Activated gamma-delta T cell treated with anti-CD3 and anti-CD28 coated beads, Interleukin-2, amount 50 U/mL, for 16 hours (primary cell): Measurements from ENCODE around the gene HHIPL1.
"Not testable (repeated sequence)": the region's sequence is repeated elsewhere in the genome, so short reads cannot be mapped to it uniquely, and the experiment has no call there.

Experiments
- DNase-seq: peaks from one replicate; pipeline ENCODE4 v3.0.0-alpha.2; 2020; ENCODE audit warnings: low read depth

HHIPL1 gene

GRCh38 chr14:99660794-99661193 is 15.9 kb downstream of the HHIPL1 start:
- no peak for DNase-seq

DNA sequence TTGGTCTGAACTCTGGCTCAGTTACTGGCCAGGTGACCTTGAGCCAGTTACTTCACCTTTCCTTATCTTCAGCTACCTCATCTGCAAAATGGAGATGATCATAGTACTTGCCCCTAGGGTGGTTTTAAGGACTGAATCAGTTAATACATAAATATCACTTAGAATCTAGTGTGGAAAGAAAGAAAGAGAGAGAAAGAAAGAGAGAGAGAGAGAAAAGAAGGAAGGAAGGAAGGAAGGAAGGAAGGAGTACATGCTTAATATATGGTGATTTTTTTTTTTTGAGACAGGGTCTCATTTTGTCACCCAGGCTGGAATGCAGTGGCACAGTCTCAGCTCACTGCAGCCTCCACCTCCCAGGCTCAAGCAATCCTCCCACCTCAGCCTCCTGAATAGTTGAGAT is 16.3 kb downstream of the HHIPL1 start:
- DNase-seq: not testable (repeated sequence)

DNA sequence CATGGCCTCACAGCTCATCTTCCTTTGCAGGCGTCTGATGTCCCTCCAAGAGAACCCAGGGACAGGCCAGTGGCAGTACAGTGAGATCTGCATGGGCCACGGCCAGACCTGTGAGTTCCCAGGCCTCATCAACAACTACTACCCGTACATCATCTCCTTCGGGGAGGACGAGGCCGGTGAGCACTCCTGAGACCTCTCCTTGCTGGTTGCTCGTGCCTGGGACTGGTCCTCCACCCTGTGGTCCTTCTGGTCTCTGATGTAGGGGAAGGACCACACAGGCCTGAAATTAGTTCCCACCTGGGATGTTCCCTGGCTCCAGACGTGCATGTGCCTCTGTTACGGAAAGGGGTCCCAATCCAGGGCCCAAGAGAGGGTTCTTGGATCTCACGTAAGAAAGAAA is 17.9 kb downstream of the HHIPL1 start:
- DNase-seq: no peak

DNA sequence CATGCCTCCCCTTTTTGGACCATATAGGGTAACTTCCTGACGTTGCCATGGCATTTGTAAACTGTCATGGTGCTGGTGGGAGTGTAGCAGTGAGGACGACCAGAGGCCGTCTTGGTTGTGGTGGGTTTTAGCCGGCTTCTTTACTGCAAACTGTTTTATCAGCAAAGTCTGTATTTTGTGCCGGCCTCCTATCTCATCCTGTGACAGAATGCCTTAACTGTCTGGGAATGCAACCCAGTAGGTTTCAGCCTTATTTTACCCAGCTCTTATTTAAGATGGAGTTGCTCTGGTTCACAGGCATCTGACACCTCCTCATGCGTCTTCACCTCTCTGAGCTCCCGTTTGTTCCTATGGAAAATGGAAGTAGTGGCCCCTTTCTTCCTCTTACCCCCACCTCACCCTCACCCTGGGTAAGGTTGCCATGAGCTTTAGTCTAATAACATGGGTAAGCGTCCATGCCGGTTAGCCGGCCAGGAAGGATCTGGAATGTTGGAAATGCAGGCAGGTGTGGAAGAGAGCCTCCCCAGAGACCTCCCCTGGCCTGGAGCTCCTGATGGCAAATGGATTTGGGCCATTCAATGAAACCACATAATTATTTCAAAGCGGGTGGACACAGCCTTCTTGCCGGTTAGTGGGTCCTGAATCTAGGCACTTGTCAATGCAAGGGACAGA is 18.6 kb downstream of the HHIPL1 start:
- DNase-seq: no peak

DNA sequence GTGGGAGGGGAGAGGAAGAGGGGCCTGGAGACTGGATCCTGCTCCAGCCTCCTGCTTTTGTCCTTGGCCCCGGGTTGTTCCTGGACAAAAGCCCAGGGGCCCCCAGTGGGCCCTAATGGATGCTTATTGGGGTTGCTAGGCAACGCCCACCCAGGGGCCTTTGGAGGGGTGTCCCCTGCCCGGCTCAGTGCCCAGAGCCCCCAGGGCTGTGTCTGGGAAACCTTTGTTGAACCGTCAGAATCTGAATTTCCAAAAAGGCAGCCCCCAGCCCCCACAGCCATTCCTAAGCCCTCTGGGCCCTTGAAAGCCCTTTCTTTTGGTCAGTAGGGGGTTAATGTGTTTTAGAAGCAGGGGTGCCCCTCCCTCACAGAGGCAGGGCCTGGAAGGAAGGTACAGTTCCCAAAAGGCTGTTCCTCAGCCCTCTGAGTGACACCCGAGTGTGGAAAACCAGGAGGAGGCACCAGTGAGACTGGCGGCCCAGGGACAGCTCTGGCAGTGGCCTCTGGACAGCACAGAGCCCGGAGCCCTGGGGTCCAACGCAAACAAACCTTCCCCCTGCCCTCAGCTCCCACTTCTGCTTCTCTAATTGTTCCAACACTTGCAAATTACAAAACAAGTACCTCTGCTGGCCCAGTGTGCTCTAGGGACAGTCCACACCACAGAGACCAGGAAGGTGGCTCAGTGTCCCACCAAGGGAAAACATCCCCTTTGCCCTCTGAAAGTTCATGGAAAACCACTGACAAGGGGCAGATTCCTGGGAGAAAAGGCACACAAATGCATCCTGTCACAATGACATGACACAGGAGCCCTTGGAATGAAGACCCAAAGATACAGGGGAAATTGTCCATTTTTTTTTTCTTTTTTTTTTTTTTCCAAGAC is 19.4 kb downstream of the HHIPL1 start:
- DNase-seq: no peak

- no peak for DNase-seq
Observed at GRCh38 chr14:99664937-99665273, 20.0 kb downstream of the HHIPL1 start.

GRCh38 chr14:99666533-99666932 is 21.6 kb downstream of the HHIPL1 start:
- DNase-seq: no peak

DNA sequence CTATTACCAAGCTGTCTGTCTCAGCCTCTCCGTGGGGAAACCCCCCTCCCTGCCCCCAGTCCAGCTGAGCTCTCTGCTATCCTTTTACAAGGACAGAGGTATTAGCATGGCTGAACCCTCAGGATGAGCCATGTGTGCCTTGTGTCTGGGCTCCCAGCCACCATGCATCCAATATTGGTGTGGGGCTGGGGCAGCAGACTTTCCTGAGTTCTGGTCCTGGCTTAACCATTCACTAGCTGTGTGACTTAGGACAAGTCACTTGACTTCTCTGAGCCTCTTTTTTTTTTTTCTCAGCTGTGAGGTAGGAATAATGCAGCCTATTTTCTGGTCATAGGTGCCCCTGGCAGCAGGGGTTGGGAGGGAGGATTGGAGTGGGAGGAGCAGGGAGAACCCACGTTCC is 22.1 kb downstream of the HHIPL1 start:
- no peak for DNase-seq

- DNase-seq: no peak
Observed at GRCh38 chr14:99667821-99668220, 22.9 kb downstream of the HHIPL1 start.

DNA sequence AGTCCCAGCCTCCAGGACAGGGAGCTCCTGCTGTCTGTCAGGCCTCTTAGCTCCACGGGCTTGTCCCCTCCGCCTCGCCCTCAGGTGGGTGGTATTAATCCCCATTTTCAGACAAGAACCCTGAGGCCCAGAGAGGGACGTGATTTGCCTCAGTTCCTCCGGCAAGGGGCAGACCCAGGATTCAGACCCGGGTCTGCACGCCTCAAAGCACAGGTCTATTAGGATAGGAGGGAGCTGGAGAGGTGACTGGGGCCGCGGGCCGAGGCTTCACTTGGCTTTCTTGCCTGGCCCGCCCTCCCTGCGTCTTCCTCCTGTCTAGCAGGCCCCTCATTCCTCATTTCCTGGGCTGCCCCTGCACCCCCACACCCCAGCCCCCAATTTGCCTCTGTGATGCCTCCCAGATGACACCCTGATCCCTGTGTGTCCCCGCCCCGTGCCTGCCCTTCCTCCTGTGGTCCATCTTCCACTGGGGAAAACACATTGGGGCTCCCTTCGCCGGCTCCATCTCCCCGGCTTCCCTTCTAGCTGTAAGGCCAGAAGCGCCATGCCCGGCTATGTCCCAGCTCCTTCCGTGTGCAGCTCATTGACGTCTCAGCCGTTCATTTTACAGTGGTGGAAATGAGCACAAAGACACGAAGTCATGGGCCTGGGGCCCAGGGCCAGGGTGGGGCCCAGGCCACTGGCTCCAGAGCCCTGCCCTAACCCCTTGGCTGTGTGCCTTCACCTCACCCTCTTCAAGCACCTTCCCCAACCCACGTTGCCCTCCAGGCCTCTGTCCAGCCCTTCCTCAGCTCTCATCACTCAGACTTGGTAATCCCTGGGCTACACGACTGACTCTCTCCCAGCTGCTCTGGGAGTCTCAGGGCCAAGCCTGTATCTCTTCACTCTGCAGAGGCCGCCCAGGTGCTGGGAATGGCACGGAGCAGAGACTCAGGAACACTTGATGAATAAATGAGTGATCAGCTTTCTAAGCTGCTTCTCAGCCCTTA is 23.7 kb downstream of the HHIPL1 start:
- DNase-seq: no peak

DNA sequence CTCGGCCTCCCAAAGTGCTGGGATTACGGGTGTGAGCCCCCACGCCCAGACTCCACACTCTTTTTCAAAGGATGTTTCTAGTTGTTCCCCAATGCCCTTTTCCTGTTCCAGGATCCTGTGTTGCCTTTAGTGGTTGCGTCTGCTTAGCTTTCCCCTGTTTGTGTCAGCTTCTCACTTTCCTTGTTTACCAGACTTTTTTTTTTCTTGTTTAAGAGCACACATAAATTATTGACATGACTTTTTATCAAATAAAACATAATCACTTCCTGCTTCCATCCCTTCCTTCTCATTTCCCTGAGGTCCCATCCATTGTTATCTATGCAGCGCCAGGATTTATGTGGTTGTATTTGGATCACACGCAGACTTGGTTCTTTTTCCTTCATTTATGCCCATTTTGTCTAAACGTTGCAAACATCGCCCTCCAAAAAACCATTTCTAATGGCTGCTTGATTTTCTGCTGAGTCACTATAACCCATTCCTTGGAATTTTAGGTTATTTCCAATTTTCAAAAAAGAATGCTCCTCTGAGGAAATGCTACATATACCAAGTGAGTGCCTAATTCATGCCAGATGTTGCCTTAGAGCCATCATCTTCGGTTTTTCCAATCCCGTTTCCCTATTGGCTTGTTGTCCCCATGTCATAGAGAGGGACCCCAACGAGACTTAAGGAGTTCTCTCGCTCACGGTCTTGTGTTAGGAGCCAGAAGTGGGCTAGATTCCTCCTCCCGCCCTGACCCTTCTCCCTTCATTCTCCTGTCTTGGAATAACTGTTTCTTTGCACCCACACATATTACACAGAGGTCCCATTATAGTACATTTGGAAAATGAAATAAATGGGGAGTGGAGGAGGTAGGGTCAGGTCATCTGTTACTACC is 25.7 kb downstream of the HHIPL1 start:
- no peak for DNase-seq

DNA sequence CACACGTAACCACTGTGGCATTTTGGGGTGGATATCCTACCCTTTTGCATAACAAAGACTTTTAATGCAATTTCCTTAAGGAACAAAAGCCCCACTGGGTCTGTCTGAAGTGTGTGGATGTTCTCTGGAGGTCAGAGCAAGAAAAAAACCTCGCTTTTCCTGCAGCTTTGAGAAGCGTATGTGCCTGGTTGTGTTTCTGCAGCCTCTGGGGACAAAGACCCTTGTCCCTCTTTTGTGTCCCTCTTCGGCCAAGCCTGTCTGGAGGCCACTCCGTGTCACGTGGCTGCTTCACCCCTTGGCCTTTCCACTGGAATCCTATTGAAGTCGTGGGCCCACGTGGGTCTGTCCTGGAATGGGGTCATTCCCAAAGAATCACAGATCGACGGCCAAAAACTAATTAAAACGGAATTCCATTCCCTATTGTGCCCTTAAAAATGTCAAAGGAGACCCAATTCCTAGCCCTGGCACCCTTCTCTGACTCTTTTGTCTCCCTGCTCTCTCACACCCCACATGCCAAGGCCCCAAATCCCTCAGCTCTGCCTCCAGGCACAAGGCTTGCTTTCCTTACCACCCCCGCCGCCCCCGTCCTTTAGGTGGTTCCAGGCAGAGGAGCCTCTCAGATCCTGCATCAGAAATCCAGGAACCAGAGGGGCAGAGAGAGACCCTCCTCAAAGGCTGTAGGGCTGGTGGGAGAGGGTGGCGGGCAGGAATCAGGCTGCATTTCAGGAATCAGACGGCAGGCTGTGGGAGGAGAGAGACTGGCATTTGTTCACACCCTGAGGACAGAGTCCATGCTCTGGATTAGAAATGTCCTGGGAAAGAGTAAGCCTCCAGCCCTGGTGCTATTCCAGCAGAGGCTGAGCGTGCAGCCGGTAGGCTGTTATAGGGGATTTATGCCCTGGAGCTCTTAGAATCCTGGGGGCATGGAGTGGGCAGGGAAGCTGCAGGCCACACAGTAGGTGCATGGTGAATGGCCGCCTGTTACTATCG is 26.6 kb downstream of the HHIPL1 start:
- no peak for DNase-seq

DNA sequence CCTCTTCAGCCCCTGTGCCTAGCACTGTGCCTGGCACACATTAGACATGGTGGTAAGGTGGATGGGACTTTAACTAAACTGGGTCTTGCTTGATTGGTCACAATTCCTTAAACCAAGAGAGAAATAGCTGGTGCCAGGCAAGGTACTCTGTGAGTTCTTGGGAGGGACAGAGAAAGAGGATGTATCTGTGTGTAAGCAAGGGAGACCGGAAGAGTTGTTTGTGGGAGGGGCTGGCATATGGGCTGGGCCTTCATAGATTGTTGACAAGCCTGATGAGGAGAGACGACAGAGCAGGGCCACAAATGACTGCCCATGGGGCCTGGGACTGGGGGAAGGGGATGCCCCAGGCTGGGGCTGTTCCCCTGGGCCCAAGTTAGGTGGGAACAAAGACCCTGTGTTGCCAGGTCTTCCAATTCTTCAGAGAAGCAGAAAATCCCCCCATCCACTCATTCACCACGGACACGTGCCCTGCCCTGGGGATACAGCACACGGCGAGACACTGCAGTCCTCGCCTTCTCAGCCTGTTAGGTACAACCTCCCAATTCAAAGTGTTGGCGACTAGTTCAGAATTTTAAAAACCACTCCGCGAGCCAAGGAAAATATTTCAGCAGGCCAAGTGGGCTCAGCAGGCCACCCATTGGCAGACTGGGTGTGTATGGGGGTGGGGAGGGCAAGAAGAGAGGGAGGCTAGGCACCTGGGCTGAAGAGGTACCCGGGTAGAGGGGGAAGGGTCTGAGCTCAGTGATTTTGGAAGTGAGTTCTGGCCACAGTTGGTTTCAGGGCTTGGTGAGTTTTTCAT is 27.8 kb downstream of the HHIPL1 start:
- DNase-seq: no peak

DNA sequence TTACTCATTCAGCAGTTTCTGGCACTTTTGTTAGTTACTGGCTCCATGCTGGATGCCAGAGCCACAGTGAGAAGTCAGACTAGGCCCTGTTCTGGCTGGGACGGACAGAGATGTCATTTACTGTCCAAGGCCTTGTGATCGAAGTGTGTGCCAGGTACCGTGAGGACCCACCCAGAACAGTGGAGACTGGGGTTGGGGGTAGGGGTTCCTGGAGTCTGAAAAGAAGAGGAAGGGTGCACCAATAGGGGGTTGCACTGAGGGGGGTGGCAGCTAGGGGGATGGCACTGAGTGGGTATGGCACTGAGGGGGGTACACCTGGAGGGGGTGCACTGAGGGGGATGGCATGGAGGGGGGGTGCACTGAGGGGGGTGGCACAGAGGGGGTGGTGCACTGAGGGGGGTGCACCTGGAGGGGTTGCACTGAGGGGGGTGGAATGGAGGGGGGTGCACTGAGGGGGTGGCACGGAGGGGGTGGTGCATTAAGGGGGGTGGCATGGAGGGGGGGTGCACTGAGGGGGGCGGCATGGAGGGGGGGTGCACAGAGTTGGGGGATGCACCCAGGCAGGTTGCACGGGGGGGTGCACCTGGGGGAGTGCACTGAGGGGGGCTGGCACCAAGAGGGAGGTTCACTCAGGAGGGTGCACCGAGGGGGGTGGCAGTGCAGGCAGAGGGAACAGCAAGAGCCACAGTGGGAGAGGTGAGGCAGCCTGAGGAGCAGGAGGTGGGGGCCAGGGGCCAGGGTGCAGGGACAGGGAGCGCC is 28.6 kb downstream of the HHIPL1 start:
- no peak for DNase-seq

DNA sequence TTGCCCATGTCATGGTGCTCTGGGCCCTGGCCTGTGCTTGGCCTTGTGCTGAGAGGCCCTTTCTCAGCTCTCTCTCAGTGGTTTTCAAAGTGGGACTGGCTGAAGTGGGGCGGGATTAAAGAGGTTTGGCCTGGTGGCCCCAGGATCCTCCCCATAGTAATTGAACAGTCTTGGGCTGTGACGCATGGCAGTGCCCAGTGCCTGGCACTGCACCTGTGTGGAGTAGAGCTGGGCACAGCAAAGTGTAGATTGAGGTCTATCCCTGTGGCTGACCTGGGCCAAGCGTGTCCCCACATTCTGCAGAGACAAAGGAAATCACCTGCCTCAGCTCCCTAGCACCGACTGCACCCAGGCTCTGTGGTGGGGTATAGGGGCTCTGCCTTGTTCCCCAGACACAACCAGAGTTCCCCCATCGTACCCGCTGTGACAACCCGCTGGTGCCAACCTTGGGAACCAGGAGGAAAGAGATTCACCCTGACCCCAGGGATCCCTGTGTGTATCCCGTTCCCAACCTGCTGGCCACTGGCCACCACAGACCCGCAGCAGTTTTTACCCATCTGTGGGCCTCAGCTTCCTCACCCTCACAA is 29.2 kb downstream of the HHIPL1 start:
- no peak for DNase-seq

GRCh38 chr14:99674776-99675381 is 29.9 kb downstream of the HHIPL1 start:
- DNase-seq: no peak

DNA sequence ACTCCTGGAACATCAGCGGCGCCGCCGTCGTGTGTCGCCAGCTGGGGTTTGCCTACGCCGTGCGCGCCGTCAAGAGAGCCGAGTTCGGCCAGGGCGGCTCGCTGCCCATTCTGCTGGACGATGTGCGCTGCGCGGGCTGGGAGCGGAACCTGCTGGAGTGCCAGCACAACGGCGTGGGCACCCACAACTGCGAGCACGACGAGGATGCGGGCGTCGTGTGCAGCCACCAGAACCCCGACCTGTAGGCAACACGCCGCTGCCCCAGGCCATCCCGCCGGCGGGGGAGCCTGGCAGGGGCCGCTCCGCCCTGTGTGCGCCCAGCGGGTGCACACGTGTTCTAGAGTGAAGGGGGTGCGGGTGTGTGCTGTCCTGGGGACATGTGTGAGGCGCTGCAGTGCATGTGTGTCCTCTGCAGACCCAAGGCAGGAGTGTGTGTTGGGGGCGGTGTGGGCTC is 30.5 kb downstream of the HHIPL1 start:
- no peak for DNase-seq

DNA sequence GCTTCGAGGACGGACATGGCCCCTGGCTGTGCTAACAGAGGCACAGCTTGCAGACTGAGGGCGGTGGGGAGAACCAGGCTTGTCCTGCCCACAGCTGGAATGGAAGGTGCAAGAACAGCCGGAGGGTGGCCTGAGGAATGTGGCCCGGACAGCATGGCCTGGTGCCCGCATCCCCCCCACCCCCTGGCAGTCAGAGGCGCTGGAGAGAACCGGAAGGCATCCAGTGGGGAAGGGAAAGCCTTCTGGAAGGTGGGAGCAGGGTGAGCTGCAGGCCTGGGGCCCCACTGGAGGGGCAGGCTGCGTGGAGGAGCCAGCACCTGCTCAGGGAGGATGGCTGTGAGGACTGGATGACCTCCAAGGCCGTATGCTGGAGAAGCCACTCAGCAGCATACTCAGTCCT is 31.0 kb downstream of the HHIPL1 start:
- DNase-seq: no peak
